GM23338 (cell line): ENCODE data around the gene COX4I1. TPM values are rescaled to one million over a fixed set of nuclear protein-coding genes. Genes with fewer than 3 reads are reported as not detected.

Experiments used
- ATAC-seq: fragments of 200-7000 bp; cut with Tn5 transposase; 3 replicates; pipeline ENCODE4 v1.9.1; 2020
- DNase-seq: peaks from one replicate; pipeline ENCODE4 v3.0.0-alpha.2; 2015; ENCODE audit warnings: low spot score
- H2AFZ ChIP-seq: fragments of 200-600 bp; sonication (generic); 2 replicates; pipeline ENCODE4 v1.8.0; 2016; ENCODE audit warnings: antibody characterized with exemption, mild to moderate bottlenecking, moderate library complexity
- H3F3A ChIP-seq: fragments of 200-600 bp; sonication (generic); replicated peaks from 2 replicates; pipeline ENCODE4 v1.8.0; 2017; ENCODE audit warnings: antibody characterized with exemption, mixed run types, low read depth
- H3K27ac ChIP-seq: fragments of 200-600 bp; sonication (generic); 2 replicates; pipeline ENCODE4 v1.6.1; 2016; ENCODE audit warnings: low read depth
- H3K27me3 ChIP-seq: fragments of 200-600 bp; sonication (generic); 2 replicates; pipeline ENCODE4 v1.8.0; 2016; ENCODE audit warnings: mild to moderate bottlenecking, mixed run types, moderate library complexity; ENCODE audit not compliant: insufficient read depth
- H3K36me3 ChIP-seq: fragments of 200-600 bp; sonication (generic); 2 replicates; pipeline ENCODE4 v1.8.0; 2016; ENCODE audit warnings: mild to moderate bottlenecking; ENCODE audit not compliant: insufficient read depth
- H3K4me1 ChIP-seq: fragments of 200-600 bp; sonication (generic); 2 replicates; pipeline ENCODE4 v1.8.0; 2016; ENCODE audit warnings: mild to moderate bottlenecking, moderate library complexity; ENCODE audit not compliant: insufficient read depth
- H3K4me2 ChIP-seq: fragments of 200-600 bp; sonication (generic); 2 replicates; pipeline ENCODE4 v1.7.1; 2017; ENCODE audit warnings: mixed run types
- H3K4me3 ChIP-seq: fragments of 200-600 bp; sonication (generic); 2 replicates; pipeline ENCODE4 v1.6.1; 2016; ENCODE audit warnings: mixed run types
- H3K79me2 ChIP-seq: fragments of 200-600 bp; sonication (generic); replicated peaks from 2 replicates; pipeline ENCODE4 v1.8.0; 2017; ENCODE audit warnings: mild to moderate bottlenecking; ENCODE audit not compliant: insufficient read depth
- H3K9me2 ChIP-seq: fragments of 200-600 bp; sonication (generic); 2 replicates; pipeline ENCODE4 v1.8.0; 2017; ENCODE audit not compliant: insufficient read depth
- H4K20me1 ChIP-seq: fragments of 200-600 bp; sonication (generic); replicated peaks from 2 replicates; pipeline ENCODE4 v1.8.0; 2017; ENCODE audit warnings: mild to moderate bottlenecking; ENCODE audit not compliant: insufficient read depth
- H3K27ac Mint-ChIP-seq: 2 replicates; pipeline ENCODE4 v1.8.0; 2020; ENCODE audit warnings: inconsistent platforms, mild to moderate bottlenecking, moderate library complexity, mixed read lengths
- H3K27me3 Mint-ChIP-seq: 3 replicates; pipeline ENCODE4 v1.8.0; 2022; ENCODE audit warnings: low read depth, mild to moderate bottlenecking, moderate library complexity, mixed read lengths, inconsistent platforms; ENCODE audit not compliant: insufficient read depth, poor library complexity
- H3K36me3 Mint-ChIP-seq: 3 replicates; pipeline ENCODE4 v1.8.0; 2021; ENCODE audit warnings: low read depth, mild to moderate bottlenecking, inconsistent platforms, moderate library complexity, mixed read lengths
- H3K4me1 Mint-ChIP-seq: 3 replicates; pipeline ENCODE4 v1.8.0; 2020; ENCODE audit warnings: mild to moderate bottlenecking, inconsistent platforms, mixed read lengths
- H3K4me3 Mint-ChIP-seq: 3 replicates; pipeline ENCODE4 v1.8.0; 2021; ENCODE audit warnings: moderate library complexity, mild to moderate bottlenecking, inconsistent platforms, mixed read lengths
- H3K9me3 Mint-ChIP-seq: 3 replicates; pipeline ENCODE4 v1.8.0; 2020; ENCODE audit warnings: moderate library complexity, mild to moderate bottlenecking, inconsistent platforms, mixed read lengths
- ZNF331 ChIP-seq: fragments of 250-450 bp; sonication (Bioruptor Pico); IDR thresholded peaks from 2 replicates; pipeline ENCODE4 v1.5.0; 2020; ENCODE audit warnings: low read depth, mild to moderate bottlenecking, moderate library complexity
- polyA plus RNA-seq: library from polyadenylated mRNA; unstranded; fragments of >200 nt; fragmentation: Nextera tagmentation; extraction: Ambion mirVana; gene quantifications from 2 replicates; pipeline ENCODE4 v1.2.1, GENCODE V29; 2016
- total RNA-seq: library from RNA; depleted of rRNA; stranded (reverse); fragments of >200 nt; shearing (Covaris generic); gene quantifications from 2 replicates; pipeline ENCODE4 v1.2.3, GENCODE V29; 2014
- TF ChIP-seq, protein P1 (sequence below): fragments of 250-450 bp; sonication (Bioruptor Pico); IDR thresholded peaks from 2 replicates; pipeline ENCODE4 v1.5.0; 2020; ENCODE audit warnings: mild to moderate bottlenecking, moderate library complexity
- TF ChIP-seq, protein P2 (sequence below), 2 experiments: fragments of 200-600 bp in 1 of 2; sonication (generic) in 1 of 2; conservative IDR thresholded peaks; 2 replicates each; pipeline versions ENCODE4 v1.5.1 to v1.6.1; 2016 to 2017; ENCODE audit warnings: antibody characterized with exemption in 2 of 2, low read depth in 2 of 2, mild to moderate bottlenecking in 2 of 2, moderate library complexity in 1 of 2

The COX4I1 gene
- total and polyA plus RNA-seq, 2 experiments from 2014 or later: 329 to 1,008 TPM

DNA sequence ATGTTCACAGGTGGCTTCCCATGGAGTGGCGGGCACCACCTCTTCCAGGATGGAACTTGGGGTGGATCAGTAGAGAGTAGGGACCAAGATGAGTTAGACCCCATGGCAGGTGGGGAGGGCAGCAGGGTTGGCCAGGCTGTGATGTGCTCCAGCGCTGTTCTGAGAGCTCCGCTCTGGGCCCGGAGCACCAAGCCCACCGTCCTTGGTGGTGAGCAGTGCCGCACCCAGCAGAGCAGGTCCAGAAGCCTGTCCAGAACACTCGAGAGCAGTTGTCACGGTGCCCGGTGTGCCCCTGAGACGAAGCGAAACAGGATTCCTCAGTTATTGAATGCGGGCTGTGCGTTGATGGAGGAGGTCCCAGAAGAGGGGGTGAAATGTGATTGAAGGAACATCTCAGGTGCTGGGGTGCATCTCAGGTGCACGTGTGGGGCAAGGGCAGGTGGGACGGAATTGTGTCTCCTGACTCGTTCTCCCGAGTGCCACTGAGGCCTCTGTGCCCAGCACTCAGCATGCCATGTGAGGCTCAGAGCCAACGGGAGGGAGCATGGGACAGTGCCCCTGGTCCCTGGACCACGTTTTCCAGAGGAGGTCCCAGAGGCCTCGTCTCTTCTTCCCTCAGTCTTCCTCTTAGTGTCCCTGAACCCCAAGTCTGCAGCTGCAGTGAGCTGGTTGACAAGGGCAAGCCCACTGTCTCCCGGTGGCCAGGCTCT is 39.5 kb downstream of the COX4I1 start:
- Mint-ChIP-seq H3K4me3 (no peak overlapping the region), H3K36me3 (no peaks in the 10 kb centered on the region), H3K27me3 (peaks cover 14% of the 10 kb centered on the region), H3K9me3 (peaks cover 4% of the 10 kb centered on the region), H3K4me1 (no peaks in the 10 kb centered on the region), H3K27ac (no peak overlapping the region)
- H3F3A ChIP-seq: no peaks in the 10 kb centered on the region
- no peak overlapping the region for H3K4me3 ChIP-seq
- DNase-seq (no peak), ATAC-seq (no peak)
- H3K27me3 ChIP-seq: no peaks in the 10 kb centered on the region
- H3K4me1 ChIP-seq: no peaks in the 10 kb centered on the region
- no peak overlapping the region for H3K4me2 ChIP-seq
- no peaks in the 10 kb centered on the region for H3K36me3 ChIP-seq
- H3K9me2 ChIP-seq: no peaks in the 10 kb centered on the region
- no peaks in the 10 kb centered on the region for H4K20me1 ChIP-seq
- no peak for TF ChIP-seq ZNF331 (CRISPR knock-in tag)
- H3K79me2 ChIP-seq: no peaks in the 10 kb centered on the region
- no peak overlapping the region for H3K27ac ChIP-seq
- H2AFZ ChIP-seq: no peak overlapping the region

DNA sequence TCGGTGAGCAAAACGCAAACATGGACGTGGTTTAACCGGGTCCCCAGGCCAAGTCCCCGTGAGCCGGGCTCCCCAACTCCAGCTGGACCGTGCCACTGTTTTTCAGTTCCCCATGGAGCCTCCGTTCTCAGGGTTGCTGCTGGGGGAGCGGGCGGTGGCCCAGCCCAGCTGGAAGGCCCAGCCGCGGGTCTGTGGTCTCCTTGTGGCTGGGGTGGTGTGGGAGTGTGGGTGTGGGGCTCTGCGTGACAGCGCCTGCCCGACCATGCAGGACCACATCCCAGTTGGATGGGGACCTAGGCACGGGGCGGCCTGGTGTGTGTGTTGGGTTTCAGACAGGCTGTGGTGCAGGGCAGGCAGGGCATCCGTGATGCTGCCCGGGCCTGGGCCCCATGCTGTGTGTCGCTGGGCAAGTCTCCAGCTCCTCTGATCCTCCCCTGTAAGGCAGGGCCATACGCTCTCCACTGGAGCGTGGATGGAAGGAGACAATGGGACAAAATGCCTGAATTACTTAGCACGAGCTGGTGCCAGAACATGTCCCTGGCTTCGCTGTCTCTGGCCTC is 40.3 kb downstream of the COX4I1 start:
- Mint-ChIP-seq H3K4me3 (no peak overlapping the region), H3K27ac (no peak overlapping the region), H3K27me3 (peaks cover 16% of the 10 kb centered on the region), H3K36me3 (no peaks in the 10 kb centered on the region), H3K9me3 (peaks cover 3% of the 10 kb centered on the region; the same call in 2 of the 3 replicates), H3K4me1 (no peaks in the 10 kb centered on the region)
- DNase-seq: no peak
- Histone ChIP-seq H3K4me1 (no peaks in the 10 kb centered on the region), H3K27ac (no peak overlapping the region), H3K79me2 (no peaks in the 10 kb centered on the region), H3K4me2 (no peak overlapping the region), H4K20me1 (no peaks in the 10 kb centered on the region), H3K36me3 (no peaks in the 10 kb centered on the region), H3K4me3 (no peak overlapping the region), H3F3A (no peaks in the 10 kb centered on the region), H3K27me3 (no peaks in the 10 kb centered on the region), H3K9me2 (no peaks in the 10 kb centered on the region), H2AFZ (no peak overlapping the region)
- TF ChIP-seq, protein P1, sequence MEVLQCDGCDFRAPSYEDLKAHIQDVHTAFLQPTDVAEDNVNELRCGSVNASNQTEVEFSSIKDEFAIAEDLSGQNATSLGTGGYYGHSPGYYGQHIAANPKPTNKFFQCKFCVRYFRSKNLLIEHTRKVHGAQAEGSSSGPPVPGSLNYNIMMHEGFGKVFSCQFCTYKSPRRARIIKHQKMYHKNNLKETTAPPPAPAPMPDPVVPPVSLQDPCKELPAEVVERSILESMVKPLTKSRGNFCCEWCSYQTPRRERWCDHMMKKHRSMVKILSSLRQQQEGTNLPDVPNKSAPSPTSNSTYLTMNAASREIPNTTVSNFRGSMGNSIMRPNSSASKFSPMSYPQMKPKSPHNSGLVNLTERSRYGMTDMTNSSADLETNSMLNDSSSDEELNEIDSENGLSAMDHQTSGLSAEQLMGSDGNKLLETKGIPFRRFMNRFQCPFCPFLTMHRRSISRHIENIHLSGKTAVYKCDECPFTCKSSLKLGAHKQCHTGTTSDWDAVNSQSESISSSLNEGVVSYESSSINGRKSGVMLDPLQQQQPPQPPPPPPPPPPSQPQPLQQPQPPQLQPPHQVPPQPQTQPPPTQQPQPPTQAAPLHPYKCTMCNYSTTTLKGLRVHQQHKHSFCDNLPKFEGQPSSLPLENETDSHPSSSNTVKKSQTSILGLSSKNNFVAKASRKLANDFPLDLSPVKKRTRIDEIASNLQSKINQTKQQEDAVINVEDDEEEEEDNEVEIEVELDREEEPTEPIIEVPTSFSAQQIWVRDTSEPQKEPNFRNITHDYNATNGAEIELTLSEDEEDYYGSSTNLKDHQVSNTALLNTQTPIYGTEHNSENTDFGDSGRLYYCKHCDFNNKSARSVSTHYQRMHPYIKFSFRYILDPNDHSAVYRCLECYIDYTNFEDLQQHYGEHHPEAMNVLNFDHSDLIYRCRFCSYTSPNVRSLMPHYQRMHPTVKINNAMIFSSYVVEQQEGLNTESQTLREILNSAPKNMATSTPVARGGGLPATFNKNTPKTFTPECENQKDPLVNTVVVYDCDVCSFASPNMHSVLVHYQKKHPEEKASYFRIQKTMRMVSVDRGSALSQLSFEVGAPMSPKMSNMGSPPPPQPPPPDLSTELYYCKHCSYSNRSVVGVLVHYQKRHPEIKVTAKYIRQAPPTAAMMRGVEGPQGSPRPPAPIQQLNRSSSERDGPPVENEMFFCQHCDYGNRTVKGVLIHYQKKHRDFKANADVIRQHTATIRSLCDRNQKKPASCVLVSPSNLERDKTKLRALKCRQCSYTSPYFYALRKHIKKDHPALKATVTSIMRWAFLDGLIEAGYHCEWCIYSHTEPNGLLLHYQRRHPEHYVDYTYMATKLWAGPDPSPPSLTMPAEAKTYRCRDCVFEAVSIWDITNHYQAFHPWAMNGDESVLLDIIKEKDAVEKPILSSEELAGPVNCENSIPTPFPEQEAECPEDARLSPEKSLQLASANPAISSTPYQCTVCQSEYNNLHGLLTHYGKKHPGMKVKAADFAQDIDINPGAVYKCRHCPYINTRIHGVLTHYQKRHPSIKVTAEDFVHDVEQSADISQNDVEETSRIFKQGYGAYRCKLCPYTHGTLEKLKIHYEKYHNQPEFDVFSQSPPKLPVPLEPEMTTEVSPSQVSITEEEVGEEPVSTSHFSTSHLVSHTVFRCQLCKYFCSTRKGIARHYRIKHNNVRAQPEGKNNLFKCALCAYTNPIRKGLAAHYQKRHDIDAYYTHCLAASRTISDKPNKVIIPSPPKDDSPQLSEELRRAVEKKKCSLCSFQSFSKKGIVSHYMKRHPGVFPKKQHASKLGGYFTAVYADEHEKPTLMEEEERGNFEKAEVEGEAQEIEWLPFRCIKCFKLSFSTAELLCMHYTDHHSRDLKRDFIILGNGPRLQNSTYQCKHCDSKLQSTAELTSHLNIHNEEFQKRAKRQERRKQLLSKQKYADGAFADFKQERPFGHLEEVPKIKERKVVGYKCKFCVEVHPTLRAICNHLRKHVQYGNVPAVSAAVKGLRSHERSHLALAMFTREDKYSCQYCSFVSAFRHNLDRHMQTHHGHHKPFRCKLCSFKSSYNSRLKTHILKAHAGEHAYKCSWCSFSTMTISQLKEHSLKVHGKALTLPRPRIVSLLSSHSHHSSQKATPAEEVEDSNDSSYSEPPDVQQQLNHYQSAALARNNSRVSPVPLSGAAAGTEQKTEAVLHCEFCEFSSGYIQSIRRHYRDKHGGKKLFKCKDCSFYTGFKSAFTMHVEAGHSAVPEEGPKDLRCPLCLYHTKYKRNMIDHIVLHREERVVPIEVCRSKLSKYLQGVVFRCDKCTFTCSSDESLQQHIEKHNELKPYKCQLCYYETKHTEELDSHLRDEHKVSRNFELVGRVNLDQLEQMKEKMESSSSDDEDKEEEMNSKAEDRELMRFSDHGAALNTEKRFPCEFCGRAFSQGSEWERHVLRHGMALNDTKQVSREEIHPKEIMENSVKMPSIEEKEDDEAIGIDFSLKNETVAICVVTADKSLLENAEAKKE (CRISPR knock-in tag): no peak
- no peak for TF ChIP-seq ZNF331 (CRISPR knock-in tag)
- TF ChIP-seq, protein P2, sequence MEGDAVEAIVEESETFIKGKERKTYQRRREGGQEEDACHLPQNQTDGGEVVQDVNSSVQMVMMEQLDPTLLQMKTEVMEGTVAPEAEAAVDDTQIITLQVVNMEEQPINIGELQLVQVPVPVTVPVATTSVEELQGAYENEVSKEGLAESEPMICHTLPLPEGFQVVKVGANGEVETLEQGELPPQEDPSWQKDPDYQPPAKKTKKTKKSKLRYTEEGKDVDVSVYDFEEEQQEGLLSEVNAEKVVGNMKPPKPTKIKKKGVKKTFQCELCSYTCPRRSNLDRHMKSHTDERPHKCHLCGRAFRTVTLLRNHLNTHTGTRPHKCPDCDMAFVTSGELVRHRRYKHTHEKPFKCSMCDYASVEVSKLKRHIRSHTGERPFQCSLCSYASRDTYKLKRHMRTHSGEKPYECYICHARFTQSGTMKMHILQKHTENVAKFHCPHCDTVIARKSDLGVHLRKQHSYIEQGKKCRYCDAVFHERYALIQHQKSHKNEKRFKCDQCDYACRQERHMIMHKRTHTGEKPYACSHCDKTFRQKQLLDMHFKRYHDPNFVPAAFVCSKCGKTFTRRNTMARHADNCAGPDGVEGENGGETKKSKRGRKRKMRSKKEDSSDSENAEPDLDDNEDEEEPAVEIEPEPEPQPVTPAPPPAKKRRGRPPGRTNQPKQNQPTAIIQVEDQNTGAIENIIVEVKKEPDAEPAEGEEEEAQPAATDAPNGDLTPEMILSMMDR (conservative IDR thresholded peaks at IDR 0.05; ENCODE audit: low read depth in 2 of 2): no peak
- no peak for ATAC-seq
